Neural progenitor cell (in vitro differentiated cells): ENCODE results near the gene IL17REL. TPM values are rescaled to one million over a fixed set of nuclear protein-coding genes. Genes with fewer than 3 reads are reported as not detected.

ENCODE experiments used
- DNase-seq: peaks from one replicate; pipeline ENCODE4 v3.0.0-alpha.2; 2016; ENCODE audit warnings: low spot score
- H2AFZ ChIP-seq: fragments of 200-600 bp; sonication (generic); replicated peaks from 2 replicates; pipeline ENCODE4 v1.6.1; 2016; ENCODE audit warnings: antibody characterized with exemption
- H3F3A ChIP-seq: fragments of 200-600 bp; sonication (generic); 2 replicates; pipeline ENCODE4 v1.6.1; 2016; ENCODE audit warnings: antibody characterized with exemption, low read depth
- H3K27ac ChIP-seq: fragments of 200-600 bp; sonication (generic); 2 replicates; pipeline ENCODE4 v1.5.1; 2016; ENCODE audit warnings: mild to moderate bottlenecking
- H3K27me3 ChIP-seq: fragments of 200-600 bp; sonication (generic); 2 replicates; pipeline ENCODE4 v1.6.1; 2016; ENCODE audit warnings: mild to moderate bottlenecking, moderate library complexity
- H3K36me3 ChIP-seq: fragments of 200-600 bp; sonication (generic); 2 replicates; pipeline ENCODE4 v1.5.1; 2016
- H3K4me1 ChIP-seq: fragments of 200-600 bp; sonication (generic); 2 replicates; pipeline ENCODE4 v1.6.1; 2016; ENCODE audit warnings: mixed run types
- H3K4me2 ChIP-seq: fragments of 200-600 bp; sonication (generic); 2 replicates; pipeline ENCODE4 v1.6.1; 2016
- H3K4me3 ChIP-seq: fragments of 200-600 bp; sonication (generic); 2 replicates; pipeline ENCODE4 v1.5.1; 2016
- H3K79me2 ChIP-seq: fragments of 200-600 bp; sonication (generic); 2 replicates; pipeline ENCODE4 v1.6.1; 2016; ENCODE audit warnings: low read depth
- H3K9ac ChIP-seq: fragments of 200-600 bp; sonication (generic); 2 replicates; pipeline ENCODE4 v1.6.1; 2016
- H3K9me3 ChIP-seq: fragments of 200-600 bp; sonication (generic); 2 replicates; pipeline ENCODE4 v1.5.1; 2016; ENCODE audit warnings: low read depth
- H4K20me1 ChIP-seq: fragments of 200-600 bp; sonication (generic); 2 replicates; pipeline ENCODE4 v1.6.1; 2016; ENCODE audit warnings: low read depth
- H3K27ac Mint-ChIP-seq: 3 replicates; pipeline ENCODE4 v1.8.0; 2021; ENCODE audit warnings: mixed read lengths
- H3K27me3 Mint-ChIP-seq: 2 replicates; pipeline ENCODE4 v1.8.0; 2022; ENCODE audit warnings: low read depth, mild to moderate bottlenecking, inconsistent platforms, moderate library complexity, mixed read lengths; ENCODE audit not compliant: insufficient read depth
- H3K36me3 Mint-ChIP-seq: 3 replicates; pipeline ENCODE4 v1.8.0; 2021; ENCODE audit warnings: mixed read lengths
- H3K4me1 Mint-ChIP-seq: 3 replicates; pipeline ENCODE4 v1.8.0; 2021; ENCODE audit warnings: mixed read lengths
- H3K4me3 Mint-ChIP-seq: 3 replicates; pipeline ENCODE4 v1.8.0; 2021; ENCODE audit warnings: mild to moderate bottlenecking, moderate library complexity, mixed read lengths
- H3K9me3 Mint-ChIP-seq: 3 replicates; pipeline ENCODE4 v1.8.0; 2020; ENCODE audit warnings: mixed read lengths
- EZH2 ChIP-seq: fragments of 200-600 bp; sonication (generic); IDR thresholded peaks from 2 replicates; pipeline ENCODE4 v1.6.1; 2017; ENCODE audit warnings: antibody characterized with exemption, mild to moderate bottlenecking, moderate library complexity
- EZH2phosphoT487 ChIP-seq: fragments of 200-600 bp; sonication (generic); IDR thresholded peaks from 2 replicates; pipeline ENCODE4 v1.6.1; 2017; ENCODE audit warnings: antibody characterized with exemption
- total RNA-seq: library from RNA; depleted of rRNA; stranded (reverse); fragments of >200 nt; gene quantifications from 2 replicates; pipeline ENCODE4 v1.2.3, GENCODE V29; 2015; ENCODE audit warnings: low replicate concordance
- TF ChIP-seq, protein P1 (sequence below): fragments of 200-600 bp; sonication (generic); IDR thresholded peaks from 2 replicates; pipeline ENCODE4 v1.5.1; 2017; ENCODE audit warnings: antibody characterized with exemption, mild to moderate bottlenecking

IL17REL gene
- total RNA-seq, 1 donor from 2014 or later = not detected

DNA sequence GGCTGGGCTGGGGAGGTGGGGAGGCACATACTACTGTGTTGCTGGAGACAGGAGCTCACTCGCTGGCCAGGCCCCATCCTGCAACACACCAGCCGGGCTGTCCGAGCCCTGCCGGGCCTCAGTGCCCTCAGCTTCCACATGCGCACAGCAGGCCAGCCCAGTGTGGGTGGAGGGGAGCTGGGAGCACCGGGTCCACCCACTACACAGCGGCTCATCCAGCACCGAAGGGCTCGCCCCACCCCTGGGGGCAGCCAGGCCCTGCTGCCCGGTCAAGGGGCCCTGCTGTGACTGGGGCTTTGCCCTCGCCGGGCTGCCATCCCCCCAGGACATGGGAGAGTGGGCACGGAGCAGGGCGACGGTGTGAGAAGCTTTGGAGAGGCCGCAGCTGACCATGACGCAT lies 36.3 kb upstream of the IL17REL start:
- H3K4me1 Mint-ChIP-seq = no peaks in the 10 kb centered on the region
- no peaks in the 10 kb centered on the region for H3K79me2 ChIP-seq
- H4K20me1 ChIP-seq = no peaks in the 10 kb centered on the region
- no peak overlapping the region for H2AFZ ChIP-seq
- H3K36me3 ChIP-seq = no peaks in the 10 kb centered on the region
- no peaks in the 10 kb centered on the region for H3K9me3 ChIP-seq
- H3F3A ChIP-seq = no peaks in the 10 kb centered on the region
- H3K4me2 ChIP-seq = no peak overlapping the region
- TF ChIP-seq EZH2 (no peak), EZH2phosphoT487 (no peak)
- TF ChIP-seq, protein P1, sequence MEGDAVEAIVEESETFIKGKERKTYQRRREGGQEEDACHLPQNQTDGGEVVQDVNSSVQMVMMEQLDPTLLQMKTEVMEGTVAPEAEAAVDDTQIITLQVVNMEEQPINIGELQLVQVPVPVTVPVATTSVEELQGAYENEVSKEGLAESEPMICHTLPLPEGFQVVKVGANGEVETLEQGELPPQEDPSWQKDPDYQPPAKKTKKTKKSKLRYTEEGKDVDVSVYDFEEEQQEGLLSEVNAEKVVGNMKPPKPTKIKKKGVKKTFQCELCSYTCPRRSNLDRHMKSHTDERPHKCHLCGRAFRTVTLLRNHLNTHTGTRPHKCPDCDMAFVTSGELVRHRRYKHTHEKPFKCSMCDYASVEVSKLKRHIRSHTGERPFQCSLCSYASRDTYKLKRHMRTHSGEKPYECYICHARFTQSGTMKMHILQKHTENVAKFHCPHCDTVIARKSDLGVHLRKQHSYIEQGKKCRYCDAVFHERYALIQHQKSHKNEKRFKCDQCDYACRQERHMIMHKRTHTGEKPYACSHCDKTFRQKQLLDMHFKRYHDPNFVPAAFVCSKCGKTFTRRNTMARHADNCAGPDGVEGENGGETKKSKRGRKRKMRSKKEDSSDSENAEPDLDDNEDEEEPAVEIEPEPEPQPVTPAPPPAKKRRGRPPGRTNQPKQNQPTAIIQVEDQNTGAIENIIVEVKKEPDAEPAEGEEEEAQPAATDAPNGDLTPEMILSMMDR = no peak
- H3K9me3 Mint-ChIP-seq = peaks cover 2% of the 10 kb centered on the region
- no peaks in the 10 kb centered on the region for H3K36me3 Mint-ChIP-seq
- H3K4me1 ChIP-seq = no peaks in the 10 kb centered on the region
- no peak overlapping the region for H3K9ac ChIP-seq
- H3K27ac Mint-ChIP-seq = no peak overlapping the region
- H3K4me3 Mint-ChIP-seq = no peak overlapping the region
- no peak for DNase-seq
- no peaks in the 10 kb centered on the region for H3K27me3 ChIP-seq
- no peak overlapping the region for H3K27ac ChIP-seq
- peaks cover 11% of the 10 kb centered on the region for H3K27me3 Mint-ChIP-seq
- H3K4me3 ChIP-seq = no peak overlapping the region

DNA sequence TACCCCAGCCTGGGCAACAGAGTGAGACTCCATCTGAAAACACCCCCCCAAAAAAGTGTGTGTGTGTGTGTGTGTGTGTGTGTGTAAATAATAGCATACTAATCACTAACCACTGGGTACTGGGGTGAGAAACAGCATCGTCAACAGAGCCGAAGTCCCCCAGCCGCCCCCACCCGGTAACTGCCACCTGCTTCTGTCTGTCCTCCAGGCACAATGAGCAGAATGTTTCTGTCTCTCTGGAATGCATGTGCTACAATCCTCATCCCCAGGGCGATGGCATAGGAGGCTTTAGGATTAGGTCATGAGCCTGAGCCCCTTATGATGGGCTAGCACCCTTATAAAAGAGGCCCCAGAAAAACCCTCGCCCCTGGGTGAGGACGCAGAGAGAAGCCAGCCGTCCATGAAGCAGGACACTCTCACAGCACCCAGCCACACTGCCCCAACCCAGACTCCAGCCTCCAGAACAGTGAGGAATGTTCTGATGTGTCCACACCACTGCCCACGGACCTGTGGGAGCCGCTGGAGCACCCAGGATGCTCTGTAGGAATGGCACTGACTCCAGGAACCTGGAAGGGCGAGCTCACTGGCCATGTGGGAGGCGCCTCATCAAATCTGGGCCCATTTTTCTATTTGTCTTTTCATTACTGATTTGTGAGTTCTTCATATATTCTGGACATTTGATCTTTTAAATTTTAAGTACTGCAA lies 35.6 kb upstream of the IL17REL start:
- no peak overlapping the region for H3K4me3 Mint-ChIP-seq
- Histone ChIP-seq H3K4me1 (no peaks in the 10 kb centered on the region), H2AFZ (no peak overlapping the region), H3K36me3 (no peaks in the 10 kb centered on the region), H3K4me2 (no peak overlapping the region), H3K27me3 (no peaks in the 10 kb centered on the region), H3K27ac (no peak overlapping the region), H3K79me2 (no peaks in the 10 kb centered on the region), H3K9ac (no peak overlapping the region), H3K9me3 (no peaks in the 10 kb centered on the region), H3F3A (no peaks in the 10 kb centered on the region), H3K4me3 (no peak overlapping the region), H4K20me1 (no peaks in the 10 kb centered on the region)
- peaks cover 11% of the 10 kb centered on the region for H3K27me3 Mint-ChIP-seq
- H3K9me3 Mint-ChIP-seq = peaks cover 4% of the 10 kb centered on the region
- no peaks in the 10 kb centered on the region for H3K4me1 Mint-ChIP-seq
- TF ChIP-seq EZH2phosphoT487 = no peak
- TF ChIP-seq, protein P1 = no peak
- no peak for TF ChIP-seq EZH2
- no peaks in the 10 kb centered on the region for H3K36me3 Mint-ChIP-seq
- no peak overlapping the region for H3K27ac Mint-ChIP-seq
- no peak for DNase-seq

DNA sequence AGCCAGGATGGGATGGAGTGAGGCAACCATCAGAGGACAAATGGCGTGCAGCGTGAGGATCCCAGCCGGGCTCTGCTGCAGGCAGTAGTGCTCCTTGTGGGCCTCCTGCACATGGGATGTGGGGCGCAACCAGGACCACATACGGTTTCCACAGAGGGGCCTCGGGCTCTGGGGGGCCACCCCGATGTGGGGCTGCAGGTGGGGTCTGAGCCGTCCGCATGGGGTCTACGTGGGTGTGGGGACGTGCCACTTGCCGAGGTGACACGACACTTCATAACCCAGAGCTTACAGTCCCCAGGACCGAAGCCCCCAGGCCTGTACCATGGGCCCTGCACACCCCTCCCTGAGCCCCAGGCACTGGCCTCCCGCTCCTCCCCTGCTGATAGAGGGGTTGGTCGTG lies 34.8 kb upstream of the IL17REL start:
- H3K36me3 Mint-ChIP-seq = no peaks in the 10 kb centered on the region
- H3K27ac Mint-ChIP-seq = no peak overlapping the region
- Histone ChIP-seq H3K4me3 (no peak overlapping the region), H3K27ac (no peak overlapping the region), H3K9me3 (no peaks in the 10 kb centered on the region), H3K79me2 (no peaks in the 10 kb centered on the region), H3K27me3 (no peaks in the 10 kb centered on the region), H3F3A (no peaks in the 10 kb centered on the region), H3K4me2 (no peak overlapping the region), H2AFZ (no peak overlapping the region), H4K20me1 (no peaks in the 10 kb centered on the region), H3K9ac (no peak overlapping the region), H3K36me3 (no peaks in the 10 kb centered on the region), H3K4me1 (no peaks in the 10 kb centered on the region)
- H3K4me1 Mint-ChIP-seq = no peaks in the 10 kb centered on the region
- peaks cover 11% of the 10 kb centered on the region for H3K27me3 Mint-ChIP-seq
- no peak for DNase-seq
- TF ChIP-seq, protein P1 = no peak
- TF ChIP-seq EZH2phosphoT487 (no peak), EZH2 (no peak)
- no peak overlapping the region for H3K4me3 Mint-ChIP-seq
- H3K9me3 Mint-ChIP-seq = peaks cover 5% of the 10 kb centered on the region
